ENCODE measurements around the gene JUN.

The JUN gene

DNA sequence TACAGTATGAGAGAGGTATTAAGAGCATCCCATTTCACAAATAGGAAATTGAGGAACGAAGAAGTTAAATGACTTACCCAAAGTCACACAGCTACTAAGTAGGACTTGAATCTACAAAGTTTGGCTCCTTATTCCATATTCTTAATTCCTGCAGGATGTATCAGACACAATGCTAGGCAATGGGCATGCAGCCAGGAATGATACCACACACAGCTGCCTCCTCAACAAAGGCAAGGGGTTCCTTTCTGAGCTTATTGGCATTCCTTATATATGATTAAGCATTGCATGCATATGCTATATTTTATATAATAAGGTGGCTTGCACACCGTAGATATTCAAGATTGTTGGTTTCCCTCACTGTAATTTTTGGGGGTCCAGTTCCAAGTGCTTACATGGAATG, 34.2 kb upstream of the JUN start:
- no peak for TF ChIP-seq POLR2AphosphoS5 (IDR thresholded peaks at IDR 0.05; ENCODE audit: low read depth, low read length)
- TF ChIP-seq REST (IDR thresholded peaks at IDR 0.05; ENCODE audit: insufficient read depth in 1 of 2, low read depth in 2 of 2, low read length in 2 of 2): no peak
- TF ChIP-seq TAF1 (IDR thresholded peaks at IDR 0.05; ENCODE audit: borderline replicate concordance, insufficient read depth, low read length): no peak
- no peak for TF ChIP-seq SIN3A (IDR thresholded peaks at IDR 0.05; ENCODE audit: borderline replicate concordance, insufficient read depth, low read length)

DNA sequence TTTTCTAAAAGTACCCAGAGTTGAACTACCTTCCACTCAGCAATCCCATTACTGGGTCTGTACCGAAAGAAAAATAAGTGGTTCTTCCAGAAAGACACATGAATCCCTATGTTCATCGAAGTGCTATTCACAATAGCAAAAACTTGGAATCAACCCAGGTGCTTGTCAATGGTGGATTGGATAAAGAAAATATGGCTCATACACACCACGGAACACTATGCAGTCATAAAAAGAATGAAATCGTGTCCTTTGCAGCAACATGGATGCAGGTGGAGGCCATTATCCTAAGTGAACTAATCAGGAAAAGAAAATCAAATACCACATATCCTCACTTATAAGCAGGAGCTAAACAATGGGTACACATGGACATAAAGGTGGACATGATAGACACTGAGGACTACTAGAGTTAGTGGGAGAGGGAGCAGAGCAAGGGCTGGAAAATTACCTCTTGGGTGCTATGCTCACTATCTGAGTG, 32.9 kb upstream of the JUN start:
- TF ChIP-seq SIN3A (IDR thresholded peaks at IDR 0.05; ENCODE audit: borderline replicate concordance, insufficient read depth, low read length): no peak
- TF ChIP-seq POLR2AphosphoS5 (IDR thresholded peaks at IDR 0.05; ENCODE audit: low read depth, low read length): no peak
- TF ChIP-seq TAF1 (IDR thresholded peaks at IDR 0.05; ENCODE audit: borderline replicate concordance, insufficient read depth, low read length): no peak
- TF ChIP-seq REST (IDR thresholded peaks at IDR 0.05; ENCODE audit: insufficient read depth in 1 of 2, low read depth in 2 of 2, low read length in 2 of 2): no peak

GRCh38 chr1:58816072-58816746, 32.4 kb upstream of the JUN start:
- TF ChIP-seq TAF1 (IDR thresholded peaks at IDR 0.05; ENCODE audit: borderline replicate concordance, insufficient read depth, low read length): 0 out of 2 replicates have a peak, but pooled peaks have one; percentile 12
- TF ChIP-seq POLR2AphosphoS5 (IDR thresholded peaks at IDR 0.05; ENCODE audit: low read depth, low read length): peak; percentile 20; the same call in 1 of the 2 replicates
- TF ChIP-seq REST (IDR thresholded peaks at IDR 0.05; ENCODE audit: insufficient read depth in 1 of 2, low read depth in 2 of 2, low read length in 2 of 2): no peak
- no peak for TF ChIP-seq SIN3A (IDR thresholded peaks at IDR 0.05; ENCODE audit: borderline replicate concordance, insufficient read depth, low read length)
- TF ChIP-seq FOXP2 (optimal IDR thresholded peaks at IDR 0.05; ENCODE audit: borderline replicate concordance, extremely low read depth, extremely low read length, insufficient read depth): peak; percentile 20

GRCh38 chr1:58815686-58816071, 31.8 kb upstream of the JUN start:
- TF ChIP-seq TAF1 (IDR thresholded peaks at IDR 0.05; ENCODE audit: borderline replicate concordance, insufficient read depth, low read length): no peak
- no peak for TF ChIP-seq SIN3A (IDR thresholded peaks at IDR 0.05; ENCODE audit: borderline replicate concordance, insufficient read depth, low read length)
- no peak for TF ChIP-seq REST (IDR thresholded peaks at IDR 0.05; ENCODE audit: insufficient read depth in 1 of 2, low read depth in 2 of 2, low read length in 2 of 2)
- TF ChIP-seq POLR2AphosphoS5 (IDR thresholded peaks at IDR 0.05; ENCODE audit: low read depth, low read length): no peak
- no peak for TF ChIP-seq FOXP2 (optimal IDR thresholded peaks at IDR 0.05; ENCODE audit: borderline replicate concordance, extremely low read depth, extremely low read length, insufficient read depth)

Data from PFSK-1 (cell line).